GM18511 (cell line): ENCODE data around the gene PDZD4.

Source experiments
- ATAC-seq: cut with Tn5 transposase; IDR thresholded peaks from one replicate; pipeline ENCODE4 v1.9.1; 2021; ENCODE audit warnings: mild to moderate bottlenecking, moderate library complexity; ENCODE audit not compliant: unreplicated experiment

PDZD4 gene

GRCh38 chrX:153773218-153773611, 57.1 kb downstream of the PDZD4 start:
- ATAC-seq: no peak

- ATAC-seq: no peak
These were observed 57.8 kb downstream of the PDZD4 start for GRCh38 chrX:153772316-153773217.

GRCh38 chrX:153771415-153772315, 58.7 kb downstream of the PDZD4 start:
- ATAC-seq: no peak

GRCh38 chrX:153770601-153771414, 59.5 kb downstream of the PDZD4 start:
- no peak for ATAC-seq

GRCh38 chrX:153769865-153770600, 60.3 kb downstream of the PDZD4 start:
- no peak for ATAC-seq

GRCh38 chrX:153769158-153769864, 61.0 kb downstream of the PDZD4 start:
- no peak for ATAC-seq

GRCh38 chrX:153768311-153769157, 61.8 kb downstream of the PDZD4 start:
- ATAC-seq: no peak

GRCh38 chrX:153767674-153768055, 62.7 kb downstream of the PDZD4 start:
- ATAC-seq: no peak

GRCh38 chrX:153766871-153767673, 63.3 kb downstream of the PDZD4 start:
- ATAC-seq: no peak

- no peak for ATAC-seq
These were observed 64.1 kb downstream of the PDZD4 start for GRCh38 chrX:153766098-153766817.

- ATAC-seq: no peak
These were observed 64.9 kb downstream of the PDZD4 start for GRCh38 chrX:153765138-153766079.

GRCh38 chrX:153764786-153765137, 65.6 kb downstream of the PDZD4 start:
- ATAC-seq: no peak

- peak; percentile 63 for ATAC-seq
These were observed 66.2 kb downstream of the PDZD4 start, which contains the start of gene PLXNB3 for GRCh38 chrX:153763989-153764755. PLXNB3 (plus strand) TSS chrX:153764249; CDS start chrX:153765536, 1,287 bp downstream.

GRCh38 chrX:153763298-153763932, 66.9 kb downstream of the PDZD4 start:
- ATAC-seq: no peak

- ATAC-seq: no peak
These were observed 67.6 kb downstream of the PDZD4 start for GRCh38 chrX:153762626-153763173.
